Neuronal stem cell (in vitro differentiated cells): ENCODE measurements around the gene RUNX2.

Experiments
- DNase-seq: peaks from one replicate; pipeline ENCODE4 v3.0.0-alpha.2; 2013; ENCODE audit warnings: low spot score
- H2AFZ ChIP-seq: one replicate; pipeline ENCODE4 v1.6.1; 2013; ENCODE audit warnings: mild to moderate bottlenecking, low read length, inconsistent platforms
- H2AK5ac ChIP-seq: 2 replicates; pipeline ENCODE4 v1.6.1; 2013; ENCODE audit warnings: low read depth, mild to moderate bottlenecking, inconsistent platforms, low read length, moderate library complexity, mixed read lengths
- H2BK120ac ChIP-seq: 2 replicates; pipeline ENCODE4 v1.6.1; 2013; ENCODE audit warnings: low read depth, mild to moderate bottlenecking, inconsistent platforms, low read length, moderate library complexity, mixed read lengths
- H2BK12ac ChIP-seq: one replicate; pipeline ENCODE4 v1.6.1; 2013; ENCODE audit warnings: low read length, inconsistent platforms
- H2BK15ac ChIP-seq: 2 replicates; pipeline ENCODE4 v1.6.1; 2013; ENCODE audit warnings: mild to moderate bottlenecking, low read length, inconsistent platforms, mixed read lengths
- H2BK5ac ChIP-seq: one replicate; pipeline ENCODE4 v1.6.1; 2013; ENCODE audit warnings: inconsistent platforms, mild to moderate bottlenecking, low read length, moderate library complexity
- H3K14ac ChIP-seq: one replicate; pipeline ENCODE4 v1.6.1; 2013; ENCODE audit warnings: low read length, inconsistent platforms
- H3K18ac ChIP-seq: 2 replicates; pipeline ENCODE4 v1.6.1; 2013; ENCODE audit warnings: low read length, inconsistent platforms
- H3K23ac ChIP-seq: 2 replicates; pipeline ENCODE4 v1.6.1; 2013; ENCODE audit warnings: low read depth, mild to moderate bottlenecking, mixed read lengths, low read length, inconsistent platforms; ENCODE audit not compliant: poor library complexity
- H3K27ac ChIP-seq: replicated peaks from 3 replicates; pipeline ENCODE4 v1.5.1; 2013; ENCODE audit warnings: low read length, inconsistent platforms
- H3K27me3 ChIP-seq, 3 experiments: 2 replicates each; pipeline ENCODE4 v1.6.1; 2013; ENCODE audit warnings: low read length in 3 of 3, mild to moderate bottlenecking in 2 of 3, inconsistent platforms in 1 of 3, low read depth in 1 of 3, mixed read lengths in 1 of 3, moderate library complexity in 1 of 3; ENCODE audit not compliant: control insufficient read depth in 3 of 3, insufficient read depth in 3 of 3
- H3K36me3 ChIP-seq, 2 donors: replicated peaks in 1 of 2; 2 replicates each; pipeline ENCODE4 v1.6.1; 2013; ENCODE audit warnings: low read length in 2 of 2; ENCODE audit not compliant: control insufficient read depth in 2 of 2, insufficient read depth in 2 of 2
- H3K4ac ChIP-seq: 2 replicates; pipeline ENCODE4 v1.6.1; 2013; ENCODE audit warnings: inconsistent platforms, mild to moderate bottlenecking, low read length, moderate library complexity
- H3K4me1 ChIP-seq, 2 donors: 1 replicate in 1 of 2; 2 replicates in 1 of 2; pipeline ENCODE4 v1.6.1; 2013; ENCODE audit warnings: low read length in 2 of 2, low read depth in 1 of 2; ENCODE audit not compliant: control insufficient read depth in 2 of 2, insufficient read depth in 1 of 2
- H3K4me2 ChIP-seq: one replicate; pipeline ENCODE4 v1.6.1; 2013; ENCODE audit warnings: mild to moderate bottlenecking, low read length, inconsistent platforms; ENCODE audit not compliant: insufficient read depth, poor library complexity, severe bottlenecking
- H3K4me3 ChIP-seq, 2 donors: 2 replicates each; pipeline ENCODE4 v1.5.1; 2013; ENCODE audit warnings: low read length in 2 of 2, mild to moderate bottlenecking in 2 of 2, inconsistent platforms in 1 of 2, moderate library complexity in 1 of 2
- H3K79me1 ChIP-seq: one replicate; pipeline ENCODE4 v1.6.1; 2013; ENCODE audit warnings: low read depth, mild to moderate bottlenecking, inconsistent platforms, low read length, moderate library complexity
- H3K9ac ChIP-seq: one replicate; pipeline ENCODE4 v1.6.1; 2013; ENCODE audit warnings: mild to moderate bottlenecking, low read depth, low read length, inconsistent platforms; ENCODE audit not compliant: poor library complexity
- H3K9me3 ChIP-seq, 2 donors: replicated peaks in 1 of 2; 2 replicates each; pipeline versions ENCODE3 to v1.6.1; 2013; ENCODE audit warnings: low read length in 2 of 2, mild to moderate bottlenecking in 2 of 2, inconsistent platforms in 1 of 2, low read depth in 1 of 2, mixed read lengths in 1 of 2, moderate library complexity in 1 of 2; ENCODE audit not compliant: control insufficient read depth in 2 of 2, insufficient read depth in 1 of 2
- H4K8ac ChIP-seq: one replicate; pipeline ENCODE4 v1.6.1; 2013; ENCODE audit warnings: low read depth, mild to moderate bottlenecking, inconsistent platforms, low read length, moderate library complexity
- H4K91ac ChIP-seq: one replicate; pipeline ENCODE4 v1.6.1; 2013; ENCODE audit warnings: low read length, low read depth, mild to moderate bottlenecking, inconsistent platforms; ENCODE audit not compliant: poor library complexity
- WGBS, 2 donors: extraction: QIAGEN DNeasy Blood & Tissue Kit; methylation state at CpG; one replicate each; pipeline ENCODE4 v1.1.7; 2013; ENCODE audit warnings: missing lambda C conversion rate in 2 of 2, mixed read lengths in 1 of 2; ENCODE audit not compliant: insufficient read length in 2 of 2, insufficient replicate concordance in 1 of 2; ENCODE audit errors: extremely low coverage in 2 of 2; 5-methylcytosine and 5-hydroxymethylcytosine counted together

RUNX2 gene

DNA sequence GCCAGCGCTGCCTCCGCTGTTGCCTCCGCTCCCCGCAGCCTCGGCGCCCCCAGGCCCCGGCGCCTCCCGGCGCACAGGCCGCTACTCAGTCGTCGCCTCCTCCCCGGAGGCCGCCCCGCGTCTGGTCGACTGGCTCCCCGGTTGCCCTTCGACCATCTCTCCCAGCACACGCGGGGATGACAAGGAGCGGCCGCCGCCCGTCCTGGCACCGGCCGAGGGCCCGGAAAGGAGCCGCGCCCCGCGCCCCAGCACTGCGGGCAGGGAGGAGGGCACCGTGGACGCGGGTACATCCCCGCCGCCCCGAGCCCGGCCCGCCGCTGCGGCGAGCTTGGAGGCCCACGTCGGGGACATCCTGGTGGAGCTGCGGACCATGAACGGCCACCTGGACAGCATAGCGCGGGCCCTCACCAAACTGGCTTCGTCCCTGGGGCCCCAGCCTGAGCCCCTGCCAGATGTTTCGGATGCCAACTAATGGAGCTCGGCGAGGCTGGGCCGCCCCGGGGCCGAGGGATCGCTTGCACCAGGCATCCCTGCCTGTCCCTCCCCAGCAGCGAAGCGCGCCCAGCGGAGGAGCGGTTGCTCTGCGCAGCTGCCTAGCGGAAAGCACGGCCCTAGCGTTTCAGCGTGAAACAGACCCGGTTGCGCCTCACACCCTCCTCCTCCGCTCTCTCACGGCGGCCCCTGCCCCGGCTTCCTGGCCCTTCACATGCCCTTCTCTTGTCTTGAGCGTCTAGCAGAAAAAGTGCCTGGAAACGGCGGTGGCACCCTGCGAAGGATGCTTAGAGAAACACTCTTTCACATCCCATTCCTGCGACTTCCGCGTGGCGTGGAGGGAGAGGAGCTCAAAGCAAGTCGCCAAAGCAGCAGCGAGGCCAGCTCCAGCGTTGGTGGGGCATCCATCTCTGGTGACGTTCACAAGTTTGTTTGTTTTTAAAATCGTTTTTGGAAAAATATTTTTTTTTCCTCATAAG is 335.4 kb downstream of the RUNX2 start:
- H4K91ac ChIP-seq, result no peak overlapping the region
- H3K4me1 ChIP-seq, result peaks cover 8 to 11% of the 10 kb centered on the region in 2 donors
- WGBS, 2 donors, result no CpG with 5 or more reads among the region's 88 CpGs
- H2BK5ac ChIP-seq, result no peak overlapping the region
- peak overlapping the region in 1 of 2 donors; percentile 41 for H3K4me3 ChIP-seq
- H2AK5ac ChIP-seq, result no peak overlapping the region
- H3K18ac ChIP-seq, result peak overlapping the region; percentile 84
- H3K4ac ChIP-seq, result no peak overlapping the region
- H3K9me3 ChIP-seq, result no peaks in the 10 kb centered on the region
- H3K23ac ChIP-seq, result no peak overlapping the region
- no peak overlapping the region for H2AFZ ChIP-seq
- no peak overlapping the region for H2BK120ac ChIP-seq
- no peaks in the 10 kb centered on the region for H3K36me3 ChIP-seq
- no peak overlapping the region for H2BK15ac ChIP-seq
- peak overlapping the region; percentile 55 for H3K4me2 ChIP-seq
- H3K27ac ChIP-seq, result no peak overlapping the region
- peak; percentile 36 for DNase-seq
- no peak overlapping the region for H3K14ac ChIP-seq
- H3K9ac ChIP-seq, result peak overlapping the region; percentile 13
- peaks cover 0 to 25% (median 0%) of the 10 kb centered on the region in 3 experiments for H3K27me3 ChIP-seq
- no peaks in the 10 kb centered on the region for H3K79me1 ChIP-seq
- no peak overlapping the region for H4K8ac ChIP-seq
- H2BK12ac ChIP-seq, result no peak overlapping the region

GRCh38 chr6:45664707-45665106 is 336.6 kb downstream of the RUNX2 start:
- no peak for DNase-seq
- no peak overlapping the region for H3K23ac ChIP-seq
- WGBS, 2 donors, result no CpG with 5 or more reads among the region's 6 CpGs
- H3K9ac ChIP-seq, result no peak overlapping the region
- H3K14ac ChIP-seq, result no peak overlapping the region
- H2AK5ac ChIP-seq, result no peak overlapping the region
- H3K4me2 ChIP-seq, result no peak overlapping the region
- no peak overlapping the region for H2BK120ac ChIP-seq
- no peaks in the 10 kb centered on the region for H3K36me3 ChIP-seq
- H3K18ac ChIP-seq, result no peak overlapping the region
- H3K4me1 ChIP-seq, result peaks cover 8 to 11% of the 10 kb centered on the region in 2 donors
- no peak overlapping the region for H4K8ac ChIP-seq
- H3K4me3 ChIP-seq, result no peak overlapping the region
- H2AFZ ChIP-seq, result no peak overlapping the region
- no peak overlapping the region for H2BK12ac ChIP-seq
- no peak overlapping the region for H2BK5ac ChIP-seq
- H2BK15ac ChIP-seq, result no peak overlapping the region
- H3K27ac ChIP-seq, result no peak overlapping the region
- no peaks in the 10 kb centered on the region for H3K9me3 ChIP-seq
- H4K91ac ChIP-seq, result no peak overlapping the region
- H3K79me1 ChIP-seq, result no peaks in the 10 kb centered on the region
- peaks cover 0 to 25% (median 0%) of the 10 kb centered on the region in 3 experiments for H3K27me3 ChIP-seq
- H3K4ac ChIP-seq, result no peak overlapping the region

- WGBS, 2 donors, result no CpG with 5 or more reads among the region's 7 CpGs
Measured at GRCh38 chr6:45665859-45666258, 337.7 kb downstream of the RUNX2 start.

DNA sequence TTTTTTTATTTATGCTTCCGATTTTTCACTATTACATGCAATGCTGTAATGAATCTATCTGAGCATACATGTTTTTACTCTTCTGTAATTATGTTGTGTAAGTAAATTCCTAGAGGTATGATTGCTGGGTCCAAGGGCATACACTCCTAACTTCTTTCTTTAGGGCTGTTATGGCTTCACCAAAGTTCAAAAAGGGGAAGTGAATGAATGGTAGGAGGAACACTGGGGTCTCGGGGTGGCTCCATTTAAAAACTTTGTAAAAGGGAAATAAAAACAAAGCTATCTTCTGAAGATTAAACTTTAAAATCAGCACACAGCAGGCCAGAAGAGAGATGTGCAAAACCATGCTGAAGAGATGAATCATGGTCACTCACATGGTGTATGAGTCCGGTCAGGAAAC is 338.7 kb downstream of the RUNX2 start:
- Histone ChIP-seq H4K8ac (no peak overlapping the region), H2BK120ac (no peak overlapping the region), H2BK5ac (no peak overlapping the region), H3K4me1 (peaks cover 8 to 11% of the 10 kb centered on the region in 2 donors), H3K27me3 (peaks cover 0 to 25% (median 0%) of the 10 kb centered on the region in 3 experiments), H2AK5ac (no peak overlapping the region), H2BK12ac (no peak overlapping the region), H3K4ac (no peak overlapping the region), H3K79me1 (no peaks in the 10 kb centered on the region), H3K9me3 (no peaks in the 10 kb centered on the region), H2BK15ac (no peak overlapping the region), H3K23ac (no peak overlapping the region), H3K36me3 (no peaks in the 10 kb centered on the region), H3K9ac (no peak overlapping the region), H3K4me2 (no peak overlapping the region), H3K14ac (no peak overlapping the region), H3K4me3 (no peak overlapping the region), H4K91ac (no peak overlapping the region), H2AFZ (no peak overlapping the region), H3K18ac (no peak overlapping the region), H3K27ac (no peak overlapping the region)
- DNase-seq, result no peak
- no CpG with 5 or more reads among the region's 3 CpGs for WGBS, 2 donors

More at GRCh38 chr6:45665859-45666258, 337.7 kb downstream of the RUNX2 start:
- Histone ChIP-seq H2BK5ac (no peak overlapping the region), H2BK120ac (no peak overlapping the region), H2BK15ac (no peak overlapping the region), H4K8ac (no peak overlapping the region), H2BK12ac (no peak overlapping the region), H3K4ac (no peak overlapping the region), H3K9ac (no peak overlapping the region), H2AK5ac (no peak overlapping the region), H3K4me3 (no peak overlapping the region), H3K4me2 (no peak overlapping the region), H3K27ac (no peak overlapping the region), H3K27me3 (peaks cover 0 to 25% (median 0%) of the 10 kb centered on the region in 3 experiments), H4K91ac (no peak overlapping the region), H3K79me1 (no peaks in the 10 kb centered on the region), H3K4me1 (peaks cover 8 to 11% of the 10 kb centered on the region in 2 donors), H3K18ac (no peak overlapping the region), H3K23ac (no peak overlapping the region), H2AFZ (no peak overlapping the region), H3K36me3 (no peaks in the 10 kb centered on the region), H3K14ac (no peak overlapping the region), H3K9me3 (no peaks in the 10 kb centered on the region)
- DNase-seq, result no peak
